ENCODE measurements around the gene ADGRB3.

The ADGRB3 gene

GRCh38 chr6:68710496-68710895, 75.4 kb downstream of the ADGRB3 start:
- no peak overlapping the region for H3K4me3 ChIP-seq (replicated peaks; ENCODE audit: low read depth, low read length)
- TF ChIP-seq CTCF (IDR thresholded peaks at IDR 0.05; ENCODE audit: low read length, missing control alignments) = no peak
- no peak for DNase-seq (ENCODE audit: low read depth)

GRCh38 chr6:68710916-68711315, 75.8 kb downstream of the ADGRB3 start:
- DNase-seq (ENCODE audit: low read depth) = no peak
- no peak overlapping the region for H3K4me3 ChIP-seq (replicated peaks; ENCODE audit: low read depth, low read length)
- no peak for TF ChIP-seq CTCF (IDR thresholded peaks at IDR 0.05; ENCODE audit: low read length, missing control alignments)

GRCh38 chr6:68711386-68712000, 76.4 kb downstream of the ADGRB3 start:
- DNase-seq (ENCODE audit: low read depth) = no peak
- no peak overlapping the region for H3K4me3 ChIP-seq (replicated peaks; ENCODE audit: low read depth, low read length)
- no peak for TF ChIP-seq CTCF (IDR thresholded peaks at IDR 0.05; ENCODE audit: low read length, missing control alignments)

- H3K4me3 ChIP-seq (replicated peaks; ENCODE audit: low read depth, low read length) = no peak overlapping the region
- no peak for TF ChIP-seq CTCF (IDR thresholded peaks at IDR 0.05; ENCODE audit: low read length, missing control alignments)
- DNase-seq (ENCODE audit: low read depth) = no peak
Measured at GRCh38 chr6:68716620-68717019, 81.5 kb downstream of the ADGRB3 start.

GRCh38 chr6:68718385-68719073, 83.4 kb downstream of the ADGRB3 start:
- no peak for TF ChIP-seq CTCF (IDR thresholded peaks at IDR 0.05; ENCODE audit: low read length, missing control alignments)
- H3K4me3 ChIP-seq (replicated peaks; ENCODE audit: low read depth, low read length) = no peak overlapping the region
- DNase-seq (ENCODE audit: low read depth) = peak; percentile 75

GRCh38 chr6:68719761-68720160, 84.7 kb downstream of the ADGRB3 start:
- TF ChIP-seq CTCF (IDR thresholded peaks at IDR 0.05; ENCODE audit: low read length, missing control alignments) = no peak
- no peak for DNase-seq (ENCODE audit: low read depth)

More at GRCh38 chr6:68719761-68720160, 84.7 kb downstream of the ADGRB3 start:
- no peak overlapping the region for H3K4me3 ChIP-seq (replicated peaks; ENCODE audit: low read depth, low read length)
